Right atrium auricular region (tissue), 2 donors: ENCODE measurements around the gene C1orf198. TPM values are rescaled to one million over a fixed set of nuclear protein-coding genes. Genes with fewer than 3 reads are reported as not detected.

ENCODE experiments used
- DNase-seq: peaks from one replicate; pipeline ENCODE4 v3.0.0-alpha.2; 2019; ENCODE audit warnings: low spot score
- H3K27ac ChIP-seq, 2 donors: fragments of 200-600 bp; sonication (generic); 1 replicate in 1 of 2; 2 replicates in 1 of 2; pipeline ENCODE4 v1.5.1; 2016 to 2019
- H3K27me3 ChIP-seq, 2 donors: fragments of 200-600 bp; sonication (generic); one replicate each; pipeline versions ENCODE4 v1.5.1 to v1.6.0; 2017 to 2019
- H3K36me3 ChIP-seq: fragments of 200-600 bp; sonication (generic); one replicate; pipeline ENCODE4 v1.5.1; 2016
- H3K4me1 ChIP-seq, 2 donors: fragments of 200-600 bp; sonication (generic); one replicate each; pipeline versions ENCODE4 v1.5.1 to v1.6.0; 2017 to 2019
- H3K4me3 ChIP-seq, 2 donors: fragments of 200-600 bp; sonication (generic); 1 replicate in 1 of 2; 2 replicates in 1 of 2; pipeline ENCODE4 v1.5.1; 2017 to 2019; ENCODE audit warnings: mild to moderate bottlenecking in 1 of 2, moderate library complexity in 1 of 2
- H3K9me3 ChIP-seq, 2 donors: fragments of 200-600 bp; sonication (generic); one replicate each; pipeline ENCODE4 v1.5.1; 2019
- CTCF ChIP-seq, 2 donors: fragments of 200-600 bp; sonication (generic); IDR thresholded peaks; one replicate each; pipeline ENCODE4 v1.5.1; 2019; ENCODE audit warnings: antibody characterized with exemption in 2 of 2
- total RNA-seq, 2 donors: library from RNA; depleted of rRNA; stranded (reverse); fragments of >200 nt; gene quantifications; one replicate each; pipeline ENCODE4 v1.1.0, GENCODE V29; 2016

The C1orf198 gene
- total RNA-seq, 2 donors from 2014 or later: 86.1 to 115 TPM

DNA sequence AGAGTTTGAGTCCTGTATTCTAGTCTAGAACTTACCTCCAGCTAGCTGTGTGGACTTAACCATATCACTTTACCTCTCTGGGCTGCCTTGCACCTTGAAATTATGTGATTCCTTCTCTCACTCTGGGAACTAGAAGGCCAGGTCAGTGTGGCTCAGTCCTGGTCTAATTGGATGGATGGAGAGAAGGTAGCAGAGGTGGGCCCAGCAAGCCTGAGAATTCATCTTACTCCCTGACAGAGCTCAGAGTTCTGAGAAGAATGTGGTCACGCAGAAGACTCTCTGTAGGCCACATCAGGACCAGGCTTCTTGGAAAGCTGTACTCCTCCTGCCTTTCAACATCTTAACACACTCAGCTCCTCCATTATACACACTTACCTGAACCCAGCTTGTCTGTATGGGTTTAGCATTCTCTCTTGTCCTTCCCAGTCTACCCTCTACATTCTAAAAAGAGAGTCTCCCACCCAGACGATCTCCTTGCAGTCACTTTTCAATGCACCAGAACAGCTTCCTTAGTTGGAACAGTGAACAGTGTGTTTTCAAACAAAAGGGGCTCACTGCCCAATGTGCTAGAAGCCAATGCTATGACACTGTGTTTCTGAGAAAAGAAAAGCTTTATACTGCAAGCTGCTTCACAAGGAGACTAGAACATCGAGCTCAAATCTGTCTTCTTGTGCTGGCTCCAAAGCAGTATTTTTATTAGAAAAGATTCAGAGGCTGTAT lies 60.6 kb downstream of the C1orf198 start:
- no peaks in the 10 kb centered on the region for H3K36me3 ChIP-seq
- no peak for TF ChIP-seq CTCF (IDR thresholded peaks at IDR 0.05)
- peaks cover 0 to 18% of the 10 kb centered on the region in 2 donors for H3K4me1 ChIP-seq
- DNase-seq: peak; percentile 51
- H3K9me3 ChIP-seq: peaks cover 0 to 6% of the 10 kb centered on the region in 2 donors
- H3K27me3 ChIP-seq: no peaks in the 10 kb centered on the region
- H3K27ac ChIP-seq: peak overlapping the region; percentile 65 to 79
- H3K4me3 ChIP-seq: no peak overlapping the region

GRCh38 chr1:230807029-230807428 lies 61.3 kb downstream of the C1orf198 start:
- peaks cover 0 to 18% of the 10 kb centered on the region in 2 donors for H3K4me1 ChIP-seq
- no peaks in the 10 kb centered on the region for H3K9me3 ChIP-seq
- peak; percentile 61 for DNase-seq
- no peak overlapping the region for H3K4me3 ChIP-seq
- peak overlapping the region; percentile 65 to 79 for H3K27ac ChIP-seq
- no peaks in the 10 kb centered on the region for H3K27me3 ChIP-seq
- TF ChIP-seq CTCF (IDR thresholded peaks at IDR 0.05): no peak
- H3K36me3 ChIP-seq: no peaks in the 10 kb centered on the region

- peak overlapping the region; percentile 65 to 79 for H3K27ac ChIP-seq
- H3K36me3 ChIP-seq: no peaks in the 10 kb centered on the region
- no peak overlapping the region for H3K4me3 ChIP-seq
- no peaks in the 10 kb centered on the region for H3K27me3 ChIP-seq
- peak; percentile 7 for DNase-seq
- H3K9me3 ChIP-seq: no peaks in the 10 kb centered on the region
- H3K4me1 ChIP-seq: peaks cover 0 to 18% of the 10 kb centered on the region in 2 donors
- TF ChIP-seq CTCF (IDR thresholded peaks at IDR 0.05): no peak
Observed at GRCh38 chr1:230806552-230806951, 61.8 kb downstream of the C1orf198 start.

DNA sequence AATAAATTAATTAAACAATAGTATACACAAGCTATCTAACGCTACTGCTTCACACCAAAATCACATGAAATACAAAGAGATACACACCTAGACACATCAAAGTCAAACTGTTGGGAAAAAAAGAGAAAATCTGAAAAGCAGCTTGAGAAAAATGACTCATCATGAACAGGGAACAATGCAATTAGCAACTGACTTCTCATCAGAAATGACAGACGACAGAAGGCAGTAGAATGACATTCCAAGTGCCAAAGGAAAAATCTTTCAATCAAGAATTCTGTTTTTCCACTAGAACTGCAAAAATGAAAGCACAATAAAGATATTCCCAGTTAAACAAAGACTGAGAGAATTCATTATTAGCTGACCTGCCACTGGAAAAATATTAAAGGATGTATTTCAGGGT lies 63.9 kb downstream of the C1orf198 start:
- no peak overlapping the region for H3K27ac ChIP-seq
- H3K36me3 ChIP-seq: no peaks in the 10 kb centered on the region
- DNase-seq: no peak
- no peak overlapping the region for H3K4me3 ChIP-seq
- H3K27me3 ChIP-seq: no peaks in the 10 kb centered on the region
- H3K9me3 ChIP-seq: no peaks in the 10 kb centered on the region
- H3K4me1 ChIP-seq: peaks cover 0 to 13% of the 10 kb centered on the region in 2 donors
- TF ChIP-seq CTCF (IDR thresholded peaks at IDR 0.05): no peak

DNA sequence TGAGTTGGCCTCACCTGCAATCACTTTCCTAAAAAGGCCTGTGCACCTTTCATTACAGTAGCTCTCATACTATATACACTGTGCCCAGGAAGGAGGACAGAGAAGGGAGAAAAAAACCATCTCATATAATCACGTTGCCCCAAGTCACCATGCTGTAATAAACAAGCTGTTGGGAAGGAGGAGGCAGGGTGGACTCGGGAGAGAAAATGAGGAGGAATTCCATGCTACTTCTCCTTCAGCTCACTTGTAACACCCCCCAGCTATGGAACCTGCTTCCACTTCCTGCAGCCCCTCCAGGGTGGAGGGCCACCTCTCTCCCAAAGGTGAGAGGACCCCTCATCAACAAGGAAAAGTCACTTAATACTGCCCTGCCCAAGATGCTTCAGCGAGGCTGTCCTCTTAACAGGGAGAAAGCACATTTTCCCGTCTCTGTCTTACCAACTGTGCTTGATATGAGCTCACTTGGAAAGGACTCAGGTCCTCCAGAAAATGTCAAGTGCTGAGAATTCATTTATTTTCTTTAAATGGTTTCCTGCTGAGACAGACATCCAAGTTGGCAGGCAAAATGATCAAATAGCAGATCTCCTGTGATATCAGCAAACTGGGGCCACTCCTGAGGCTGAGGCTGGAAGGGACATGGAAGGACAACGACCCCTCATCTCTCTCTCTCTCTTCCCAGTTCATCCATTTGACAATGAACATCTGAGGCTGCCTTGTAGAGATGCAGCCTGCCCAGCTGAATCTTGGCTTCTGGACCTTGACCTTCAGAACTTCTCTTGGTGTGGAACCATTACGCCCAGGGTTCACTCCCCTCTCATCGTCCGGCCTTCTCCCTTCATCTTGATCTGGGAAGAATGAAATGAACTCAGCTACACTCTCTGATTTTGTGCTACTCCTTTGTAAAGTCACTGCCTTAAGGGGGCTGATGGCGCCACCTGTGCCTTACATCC lies 67.2 kb downstream of the C1orf198 start:
- Histone ChIP-seq H3K36me3 (no peaks in the 10 kb centered on the region), H3K27ac (no peak overlapping the region), H3K9me3 (no peaks in the 10 kb centered on the region), H3K4me1 (no peaks in the 10 kb centered on the region), H3K4me3 (no peak overlapping the region), H3K27me3 (no peaks in the 10 kb centered on the region)
- no peak for TF ChIP-seq CTCF (IDR thresholded peaks at IDR 0.05)
- DNase-seq: peak; percentile 16
